Stimulated activated CD8-positive, alpha-beta memory T cell treated with anti-CD3 and anti-CD28 coated beads, Interleukin-2, amount 100 ng/mL, for 48 hours (primary cell): ENCODE results near the gene NOTCH4.
A peak's percentile ranks its signal among the peaks of the same experiment; 100 is the strongest.
"Not testable (repeated sequence)": the region's sequence is repeated elsewhere in the genome, so short reads cannot be mapped to it uniquely, and the experiment has no call there.

ENCODE experiments used
- DNase-seq, 2 donors: peaks; one replicate each; pipeline ENCODE4 v3.0.0-alpha.2; 2020; ENCODE audit warnings: low read depth in 2 of 2

Gene NOTCH4

DNA sequence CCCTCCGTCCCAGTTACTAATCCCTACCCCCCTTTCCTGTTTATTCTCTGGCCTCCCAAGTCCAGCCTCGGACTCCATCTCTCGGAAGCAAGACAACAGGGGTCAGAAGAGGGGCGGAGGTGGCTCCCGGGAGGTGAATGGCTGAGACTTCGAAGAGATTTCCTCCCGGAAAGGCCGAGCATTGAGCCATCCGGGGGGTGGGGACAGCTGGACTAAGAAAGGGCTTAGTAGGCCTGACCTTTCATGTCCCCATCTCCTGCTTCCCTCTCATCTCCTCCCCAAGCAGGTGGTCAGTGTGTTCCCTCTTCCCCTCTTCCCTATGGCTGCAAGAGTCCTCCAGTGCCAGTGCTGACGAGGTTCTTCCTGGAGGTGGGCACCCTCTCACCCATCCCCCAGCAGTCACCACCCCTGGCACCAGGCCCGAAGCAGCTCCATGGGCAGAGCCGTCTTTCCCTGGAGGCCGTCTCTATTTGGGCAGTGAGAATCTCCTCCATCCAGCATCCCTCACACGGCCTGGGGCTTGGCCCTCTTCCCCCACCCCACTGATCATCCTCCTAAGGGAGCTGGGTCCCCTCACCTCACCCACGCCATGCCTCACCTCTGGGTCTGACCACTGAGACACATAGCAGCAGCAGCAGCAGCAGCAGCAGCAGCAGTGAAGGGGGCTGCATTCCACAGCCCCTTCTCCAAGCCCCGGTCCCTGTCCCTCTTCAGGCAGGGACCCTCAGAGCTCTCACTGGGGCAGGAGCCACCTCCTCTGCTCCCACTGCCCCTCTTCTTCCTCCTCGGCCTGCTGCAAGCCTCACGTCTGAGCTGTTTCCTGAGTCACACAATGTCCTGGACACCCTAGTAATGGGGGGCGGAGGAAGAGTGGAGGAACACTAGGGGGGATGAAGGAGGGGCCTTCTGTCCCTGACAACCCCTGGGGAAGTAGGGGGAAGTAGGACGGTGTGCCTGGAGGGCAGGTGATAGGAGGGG, at the start of gene NOTCH4:
Gene NOTCH4, minus strand, starts transcription at position 810 of the 978 bp plus-strand sequence. Its CDS starts 139 bp downstream, at position 671.
- DNase-seq, result no peak

DNA sequence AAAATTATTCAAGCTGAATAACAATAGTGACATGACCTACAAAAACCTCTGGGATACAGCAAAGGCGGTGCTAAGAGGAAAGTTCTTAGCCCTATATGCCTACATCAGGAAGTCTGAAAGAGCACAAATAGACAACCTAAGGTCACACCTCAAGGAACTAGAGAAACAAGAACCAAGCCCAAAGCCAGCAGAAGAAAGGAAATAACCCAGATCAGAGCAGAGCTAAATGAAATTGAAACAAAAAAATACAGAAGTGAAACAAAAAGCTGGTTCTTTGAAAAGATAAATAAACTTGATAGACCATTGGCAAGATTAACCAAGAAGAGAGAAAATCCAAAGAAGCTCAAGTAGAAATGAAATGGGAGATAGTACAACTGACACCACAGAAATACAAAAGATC, 47.6 kb upstream of the NOTCH4 start:
- no peak for DNase-seq

DNA sequence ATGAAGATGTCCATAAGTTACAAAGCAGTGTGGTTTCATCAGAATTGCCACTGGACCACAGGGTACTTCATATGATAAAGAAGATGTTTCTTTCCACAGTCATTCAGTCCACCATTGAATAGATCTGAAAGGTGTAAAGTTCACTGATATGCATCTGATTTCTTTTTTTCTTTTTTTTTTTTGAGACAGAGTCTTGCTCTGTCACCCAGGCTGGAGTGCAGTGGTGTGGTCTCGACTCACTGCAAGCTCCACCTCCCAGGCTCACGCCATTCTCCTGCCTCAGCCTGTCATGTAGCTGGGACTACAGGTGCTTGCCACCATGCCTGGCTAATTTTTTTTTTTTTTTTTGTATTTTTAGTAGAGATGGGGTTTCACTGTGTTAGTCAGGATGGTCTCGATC, 44.6 kb upstream of the NOTCH4 start:
- DNase-seq, result not testable (repeated sequence)

DNA sequence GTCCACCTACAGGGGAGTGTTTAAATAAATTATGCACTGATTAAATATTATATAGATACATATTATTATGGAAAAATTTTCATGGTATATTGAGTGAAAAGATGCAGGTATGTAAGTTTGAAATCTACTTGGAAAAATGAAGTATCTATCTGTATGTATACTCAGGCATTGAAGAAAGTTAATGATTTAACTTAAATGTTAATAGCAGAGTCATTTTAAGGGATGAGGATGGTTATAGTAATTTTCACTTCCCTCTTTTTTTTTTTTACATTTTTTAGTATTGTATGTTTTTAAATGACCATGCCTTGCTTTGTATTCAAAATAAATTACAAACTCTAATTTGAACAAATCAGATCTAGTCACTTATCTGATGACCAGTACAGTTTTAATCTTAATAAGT, 43.2 kb upstream of the NOTCH4 start:
- DNase-seq, result no peak

GRCh38 chr6:32257262-32257661, 33.4 kb upstream of the NOTCH4 start:
- DNase-seq, result not testable (repeated sequence)

GRCh38 chr6:32255199-32256153, 31.6 kb upstream of the NOTCH4 start:
- peak; percentile 46 to 55 for DNase-seq

DNA sequence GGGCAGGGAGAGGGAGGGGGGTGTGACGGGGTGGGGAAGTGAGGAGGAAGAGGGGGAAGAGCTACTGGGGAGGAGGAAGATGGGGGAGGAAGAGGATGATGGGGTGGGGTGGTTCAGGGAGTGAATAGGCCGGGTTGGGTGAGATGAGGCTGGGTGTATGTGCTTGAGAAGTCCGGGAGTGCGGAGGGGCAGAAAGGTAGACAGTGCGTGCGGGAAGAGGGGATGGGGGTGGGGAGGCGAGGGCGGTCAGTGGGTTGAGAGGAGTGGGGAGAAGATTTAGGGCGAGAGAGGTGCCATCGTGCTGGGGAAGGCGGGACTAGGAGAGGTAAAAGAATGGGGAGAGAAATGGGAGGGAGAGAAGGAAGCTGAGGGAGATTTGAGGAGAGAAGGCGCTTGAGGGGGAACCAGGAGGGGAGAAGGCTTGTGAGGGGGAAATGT, 30.9 kb upstream of the NOTCH4 start:
- DNase-seq, result no peak

GRCh38 chr6:32252331-32253009, 28.6 kb upstream of the NOTCH4 start:
- DNase-seq, result no peak

GRCh38 chr6:32249262-32249661, 25.4 kb upstream of the NOTCH4 start:
- no peak for DNase-seq

- DNase-seq, result no peak
Measured at GRCh38 chr6:32247401-32247800, 23.5 kb upstream of the NOTCH4 start.

- peak; percentile 54 to 58 for DNase-seq
Measured at GRCh38 chr6:32244946-32245398, 21.1 kb upstream of the NOTCH4 start.

DNA sequence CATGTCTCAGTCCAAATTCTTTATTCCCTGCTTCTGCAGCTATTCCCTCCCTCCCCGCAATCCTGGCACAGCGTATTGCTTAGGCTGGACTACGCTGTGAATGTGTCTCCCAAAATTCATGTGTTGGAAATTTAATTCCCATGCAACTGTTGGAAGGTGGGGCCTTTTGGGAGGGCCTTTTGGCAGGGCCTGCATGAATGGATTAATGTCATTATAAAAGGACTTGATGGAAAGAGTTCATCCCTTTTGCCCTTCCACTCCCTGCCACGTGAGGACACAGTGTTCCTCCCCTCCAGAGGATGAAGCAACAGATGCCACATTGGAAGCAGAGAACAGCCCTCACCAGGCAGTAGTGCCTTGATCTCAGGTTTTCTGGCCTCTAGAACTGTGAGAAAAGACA, 20.4 kb upstream of the NOTCH4 start:
- DNase-seq, result no peak

- not testable (repeated sequence) for DNase-seq
Measured at GRCh38 chr6:32242318-32242813, 18.5 kb upstream of the NOTCH4 start.

DNA sequence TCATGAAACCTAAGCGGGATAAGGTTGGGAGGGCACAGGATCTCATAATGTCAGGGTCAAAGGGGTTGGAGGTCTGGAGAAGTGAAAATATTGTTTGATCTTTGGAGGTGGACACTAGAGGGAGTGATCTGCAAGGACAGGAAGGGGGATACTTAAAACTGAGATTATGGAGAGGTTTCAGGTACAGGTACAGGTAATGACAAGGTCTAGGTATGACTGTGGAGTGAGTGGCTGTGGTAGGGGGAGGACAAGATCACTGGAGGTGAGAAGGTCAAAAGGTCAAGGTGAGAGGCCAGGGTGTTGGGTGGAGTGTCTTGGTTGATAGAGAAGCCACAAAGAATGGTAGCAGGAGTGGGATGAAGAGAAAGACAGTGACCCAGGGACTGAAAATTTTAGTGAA, 16.8 kb upstream of the NOTCH4 start:
- no peak for DNase-seq

DNA sequence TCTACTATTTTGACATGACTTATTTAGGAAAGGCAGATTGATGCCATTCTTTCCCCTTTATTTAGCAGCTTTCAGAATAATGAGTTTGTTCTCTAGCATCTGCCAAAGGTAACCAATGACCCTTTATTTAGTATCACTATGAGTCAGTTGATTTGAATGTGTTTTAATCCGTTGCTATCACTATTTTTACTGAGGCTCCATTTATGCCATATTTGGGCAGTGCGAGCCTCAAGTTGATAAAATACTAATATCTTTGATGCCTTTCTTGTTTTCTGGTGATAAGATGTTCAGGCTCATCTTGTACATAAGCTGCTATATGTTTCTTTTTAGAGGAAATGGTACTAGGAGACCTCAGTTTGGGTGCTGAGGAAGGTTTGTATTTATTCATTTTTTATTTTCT, 15.6 kb upstream of the NOTCH4 start:
- no peak for DNase-seq

- no peak for DNase-seq
Measured at GRCh38 chr6:32234934-32235333, 11.1 kb upstream of the NOTCH4 start.

- DNase-seq, result no peak
Measured at GRCh38 chr6:32226434-32226833, 2.6 kb upstream of the NOTCH4 start.

GRCh38 chr6:32224696-32225095, 829 bp upstream of the NOTCH4 start:
- DNase-seq, result no peak

DNA sequence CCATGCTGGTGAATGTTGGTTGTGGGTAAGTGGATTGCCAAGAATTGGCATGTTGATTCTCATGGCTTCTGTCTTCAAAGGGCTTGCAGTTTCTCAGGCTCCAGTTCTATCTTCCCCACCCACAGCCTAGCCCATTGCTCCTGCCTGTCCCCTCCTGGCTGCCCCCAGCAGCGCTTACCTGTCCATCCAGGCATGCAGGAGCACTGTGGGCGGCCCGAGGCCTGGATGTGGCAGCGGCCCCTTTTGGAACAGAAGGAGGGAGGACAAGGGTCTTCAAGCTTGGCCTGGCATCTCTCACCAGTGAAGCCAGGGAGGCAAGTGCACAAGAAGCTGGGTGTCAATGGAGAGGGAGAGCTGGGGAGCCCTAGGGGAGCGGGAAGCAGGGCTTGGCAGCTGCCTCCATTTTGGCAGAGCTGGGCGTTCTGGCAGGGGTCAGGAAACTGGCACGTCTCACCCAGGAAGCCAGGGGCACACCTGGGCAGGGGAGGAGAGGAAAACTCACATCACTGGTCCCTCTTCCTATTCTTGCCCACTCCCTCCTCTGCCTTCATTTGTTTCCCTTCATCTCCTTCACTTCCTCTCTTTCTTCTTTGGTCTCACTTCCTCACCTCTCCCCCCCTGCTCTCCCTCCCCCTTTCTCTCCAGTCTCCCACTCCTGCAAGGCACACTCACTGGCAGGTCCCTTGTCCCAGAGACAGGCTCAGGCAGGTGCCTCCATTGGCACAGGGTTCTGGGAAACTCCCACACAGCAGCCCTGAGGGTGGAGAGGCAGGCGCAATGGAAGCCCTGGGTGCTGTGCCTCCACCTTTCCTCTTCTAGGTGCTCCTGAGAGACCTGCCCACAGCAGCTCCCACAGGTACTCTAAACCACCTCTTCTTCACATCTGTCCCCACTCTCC, 1.3 kb downstream of the NOTCH4 start:
- no peak for DNase-seq

GRCh38 chr6:32220021-32220420, 3.8 kb downstream of the NOTCH4 start:
- DNase-seq, result no peak
